Brain microvascular endothelial cell (primary cell): ENCODE measurements around the gene ATRX.
"Not testable (repeated sequence)": the region's sequence is repeated elsewhere in the genome, so short reads cannot be mapped to it uniquely, and the experiment has no call there.

Experiments used
- DNase-seq: peaks from one replicate; pipeline ENCODE4 v3.0.0-alpha.2; 2020
- H3K27ac ChIP-seq: fragments of 250-450 bp; sonication (Bioruptor Pico); 2 replicates; pipeline ENCODE4 v1.5.1; 2020; ENCODE audit warnings: mild to moderate bottlenecking, moderate library complexity
- H3K27me3 ChIP-seq: fragments of 250-450 bp; sonication (Bioruptor Pico); replicated peaks from 2 replicates; pipeline ENCODE4 v1.5.1; 2020; ENCODE audit warnings: mild to moderate bottlenecking
- H3K36me3 ChIP-seq: fragments of 250-450 bp; sonication (Bioruptor Pico); replicated peaks from 2 replicates; pipeline ENCODE4 v1.5.1; 2020; ENCODE audit warnings: mild to moderate bottlenecking
- H3K4me3 ChIP-seq: 2 replicates; pipeline ENCODE4 v1.5.1; 2011; ENCODE audit warnings: low read depth, mild to moderate bottlenecking, control low read depth, low read length, moderate library complexity
- CTCF ChIP-seq: IDR thresholded peaks from 2 replicates; pipeline ENCODE4 v1.5.1; 2011; ENCODE audit warnings: low read depth, mild to moderate bottlenecking, moderate library complexity, low read length, control low read depth, inconsistent platforms; ENCODE audit errors: missing control alignments
- in situ Hi-C: cut with HindIII; loops from 2 replicates; pipeline ENCODE4 v1.10.0; 2017; ENCODE audit warnings: low sequenced_read_pairs, low pct_ligation_motif_present

The ATRX gene

GRCh38 chrX:77556276-77556675 is 229.7 kb downstream of the ATRX start:
- in situ Hi-C loops: no loop called here
- no peaks in the 10 kb centered on the region for H3K36me3 ChIP-seq
- no peak overlapping the region for H3K4me3 ChIP-seq
- no peak overlapping the region for H3K27ac ChIP-seq
- no peak for TF ChIP-seq CTCF
- no peaks in the 10 kb centered on the region for H3K27me3 ChIP-seq
- no peak for DNase-seq

- in situ Hi-C loops: no loop called here
- no peak for TF ChIP-seq CTCF
Measured at GRCh38 chrX:77548751-77549150, 237.3 kb downstream of the ATRX start.

GRCh38 chrX:77539778-77540177 is 246.2 kb downstream of the ATRX start:
- H3K27me3 ChIP-seq, DNase-seq, H3K36me3 ChIP-seq, H3K27ac ChIP-seq, in situ Hi-C loops, H3K4me3 ChIP-seq: not testable (repeated sequence)

More at GRCh38 chrX:77548751-77549150, 237.3 kb downstream of the ATRX start:
- Histone ChIP-seq H3K36me3 (no peaks in the 10 kb centered on the region), H3K4me3 (no peak overlapping the region), H3K27ac (no peak overlapping the region), H3K27me3 (no peaks in the 10 kb centered on the region)
- no peak for DNase-seq

- DNase-seq, H3K27ac ChIP-seq, in situ Hi-C loops, H3K27me3 ChIP-seq, H3K4me3 ChIP-seq, H3K36me3 ChIP-seq: not testable (repeated sequence)
Measured at GRCh38 chrX:77531261-77531660, 254.8 kb downstream of the ATRX start.

- in situ Hi-C loops: no loop called here
- Histone ChIP-seq H3K36me3 (no peaks in the 10 kb centered on the region), H3K27me3 (no peaks in the 10 kb centered on the region), H3K4me3 (no peak overlapping the region), H3K27ac (no peak overlapping the region)
- DNase-seq: no peak
- no peak for TF ChIP-seq CTCF
Measured at GRCh38 chrX:77528034-77528433, 258.0 kb downstream of the ATRX start.

- no peak for DNase-seq
- Histone ChIP-seq H3K36me3 (no peaks in the 10 kb centered on the region), H3K4me3 (no peak overlapping the region), H3K27ac (no peak overlapping the region), H3K27me3 (no peaks in the 10 kb centered on the region)
- in situ Hi-C loops: no loop called here
- no peak for TF ChIP-seq CTCF
Measured at GRCh38 chrX:77527233-77528001, 258.6 kb downstream of the ATRX start.

GRCh38 chrX:77519765-77520164 is 266.3 kb downstream of the ATRX start:
- in situ Hi-C loops: no loop called here
- Histone ChIP-seq H3K27ac (no peak overlapping the region), H3K27me3 (no peaks in the 10 kb centered on the region), H3K36me3 (no peaks in the 10 kb centered on the region), H3K4me3 (no peak overlapping the region)
- no peak for TF ChIP-seq CTCF
- DNase-seq: no peak
